ENCODE measurements around the gene VPS16.

DNA sequence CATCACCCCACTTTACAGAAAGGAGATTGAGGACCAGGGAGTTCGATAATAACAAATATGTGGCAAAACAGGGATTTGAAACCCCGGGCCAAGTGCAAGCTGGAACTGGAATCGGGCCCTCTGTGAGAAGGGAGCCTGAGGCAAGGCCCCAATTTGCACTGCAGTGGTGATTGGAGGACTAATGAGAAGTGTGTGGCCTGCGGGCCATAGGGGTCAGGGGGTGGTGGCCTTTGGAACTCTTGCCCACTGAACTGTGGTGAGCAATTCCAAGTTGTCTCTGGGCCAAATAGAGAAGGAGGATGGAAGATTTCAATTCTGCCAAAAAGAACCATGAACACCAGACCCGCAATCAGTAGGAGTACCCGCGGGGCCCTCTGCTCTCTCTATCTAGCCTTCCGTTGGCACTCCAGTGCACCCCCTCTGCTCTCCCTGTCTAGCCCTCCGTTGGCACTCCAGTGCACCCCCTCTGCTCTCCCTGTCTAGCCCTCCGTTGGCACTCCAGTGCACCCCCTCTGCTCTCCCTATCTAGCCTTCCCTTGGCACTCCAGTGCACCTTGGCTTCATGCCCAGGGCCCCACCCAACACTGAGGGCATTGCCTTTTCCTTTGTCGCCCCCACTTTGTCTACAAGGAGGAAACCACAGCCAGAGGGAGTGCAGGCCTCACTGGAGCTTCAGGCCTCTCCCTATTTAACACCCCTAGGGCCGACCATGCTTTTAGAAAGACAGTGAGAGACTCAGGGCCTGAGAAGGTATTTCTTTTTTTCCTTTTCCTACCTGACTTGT, 26.7 kb downstream of the VPS16 start:
- no peak for TF ChIP-seq CTCF (IDR thresholded peaks at IDR 0.05; ENCODE audit: low read depth, low read length, missing input control)
- TF ChIP-seq, protein P1, sequence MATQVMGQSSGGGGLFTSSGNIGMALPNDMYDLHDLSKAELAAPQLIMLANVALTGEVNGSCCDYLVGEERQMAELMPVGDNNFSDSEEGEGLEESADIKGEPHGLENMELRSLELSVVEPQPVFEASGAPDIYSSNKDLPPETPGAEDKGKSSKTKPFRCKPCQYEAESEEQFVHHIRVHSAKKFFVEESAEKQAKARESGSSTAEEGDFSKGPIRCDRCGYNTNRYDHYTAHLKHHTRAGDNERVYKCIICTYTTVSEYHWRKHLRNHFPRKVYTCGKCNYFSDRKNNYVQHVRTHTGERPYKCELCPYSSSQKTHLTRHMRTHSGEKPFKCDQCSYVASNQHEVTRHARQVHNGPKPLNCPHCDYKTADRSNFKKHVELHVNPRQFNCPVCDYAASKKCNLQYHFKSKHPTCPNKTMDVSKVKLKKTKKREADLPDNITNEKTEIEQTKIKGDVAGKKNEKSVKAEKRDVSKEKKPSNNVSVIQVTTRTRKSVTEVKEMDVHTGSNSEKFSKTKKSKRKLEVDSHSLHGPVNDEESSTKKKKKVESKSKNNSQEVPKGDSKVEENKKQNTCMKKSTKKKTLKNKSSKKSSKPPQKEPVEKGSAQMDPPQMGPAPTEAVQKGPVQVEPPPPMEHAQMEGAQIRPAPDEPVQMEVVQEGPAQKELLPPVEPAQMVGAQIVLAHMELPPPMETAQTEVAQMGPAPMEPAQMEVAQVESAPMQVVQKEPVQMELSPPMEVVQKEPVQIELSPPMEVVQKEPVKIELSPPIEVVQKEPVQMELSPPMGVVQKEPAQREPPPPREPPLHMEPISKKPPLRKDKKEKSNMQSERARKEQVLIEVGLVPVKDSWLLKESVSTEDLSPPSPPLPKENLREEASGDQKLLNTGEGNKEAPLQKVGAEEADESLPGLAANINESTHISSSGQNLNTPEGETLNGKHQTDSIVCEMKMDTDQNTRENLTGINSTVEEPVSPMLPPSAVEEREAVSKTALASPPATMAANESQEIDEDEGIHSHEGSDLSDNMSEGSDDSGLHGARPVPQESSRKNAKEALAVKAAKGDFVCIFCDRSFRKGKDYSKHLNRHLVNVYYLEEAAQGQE (IDR thresholded peaks at IDR 0.05) = no peak
- no peak for TF ChIP-seq JUND (IDR thresholded peaks at IDR 0.05)
- TF ChIP-seq, protein P2, sequence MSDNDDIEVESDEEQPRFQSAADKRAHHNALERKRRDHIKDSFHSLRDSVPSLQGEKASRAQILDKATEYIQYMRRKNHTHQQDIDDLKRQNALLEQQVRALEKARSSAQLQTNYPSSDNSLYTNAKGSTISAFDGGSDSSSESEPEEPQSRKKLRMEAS (IDR thresholded peaks at IDR 0.05) = no peak
- no peak for TF ChIP-seq NR2F2 (IDR thresholded peaks at IDR 0.05)
- TF ChIP-seq RAD21 (IDR thresholded peaks at IDR 0.05) = no peak
- TF ChIP-seq SP1 (IDR thresholded peaks at IDR 0.05) = no peak
- no peak for TF ChIP-seq RXRA (IDR thresholded peaks at IDR 0.05)
- no peak for TF ChIP-seq YY1 (IDR thresholded peaks at IDR 0.05)
- TF ChIP-seq TAF1 (conservative IDR thresholded peaks at IDR 0.05) = no peak
- no peak for TF ChIP-seq GABPA (IDR thresholded peaks at IDR 0.05 in 1 of 2, conservative IDR thresholded peaks at IDR 0.05 in 1 of 2)
- TF ChIP-seq, protein P3, sequence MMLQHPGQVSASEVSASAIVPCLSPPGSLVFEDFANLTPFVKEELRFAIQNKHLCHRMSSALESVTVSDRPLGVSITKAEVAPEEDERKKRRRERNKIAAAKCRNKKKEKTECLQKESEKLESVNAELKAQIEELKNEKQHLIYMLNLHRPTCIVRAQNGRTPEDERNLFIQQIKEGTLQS (IDR thresholded peaks at IDR 0.05) = no peak
- TF ChIP-seq, protein P4, sequence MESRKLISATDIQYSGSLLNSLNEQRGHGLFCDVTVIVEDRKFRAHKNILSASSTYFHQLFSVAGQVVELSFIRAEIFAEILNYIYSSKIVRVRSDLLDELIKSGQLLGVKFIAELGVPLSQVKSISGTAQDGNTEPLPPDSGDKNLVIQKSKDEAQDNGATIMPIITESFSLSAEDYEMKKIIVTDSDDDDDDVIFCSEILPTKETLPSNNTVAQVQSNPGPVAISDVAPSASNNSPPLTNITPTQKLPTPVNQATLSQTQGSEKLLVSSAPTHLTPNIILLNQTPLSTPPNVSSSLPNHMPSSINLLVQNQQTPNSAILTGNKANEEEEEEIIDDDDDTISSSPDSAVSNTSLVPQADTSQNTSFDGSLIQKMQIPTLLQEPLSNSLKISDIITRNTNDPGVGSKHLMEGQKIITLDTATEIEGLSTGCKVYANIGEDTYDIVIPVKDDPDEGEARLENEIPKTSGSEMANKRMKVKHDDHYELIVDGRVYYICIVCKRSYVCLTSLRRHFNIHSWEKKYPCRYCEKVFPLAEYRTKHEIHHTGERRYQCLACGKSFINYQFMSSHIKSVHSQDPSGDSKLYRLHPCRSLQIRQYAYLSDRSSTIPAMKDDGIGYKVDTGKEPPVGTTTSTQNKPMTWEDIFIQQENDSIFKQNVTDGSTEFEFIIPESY (IDR thresholded peaks at IDR 0.05) = no peak
- TF ChIP-seq FOXA1 (IDR thresholded peaks at IDR 0.05) = no peak
